Measurements from ENCODE around the gene GRK7. TPM values are rescaled to one million over a fixed set of nuclear protein-coding genes. Genes with fewer than 3 reads are reported as not detected.

Gene GRK7
- total RNA-seq, 1 donor from 2014 or later: not detected

Other genes with a start within 250 kb of the GRK7 start
- gene RNF7, start 25.1 kb upstream of the GRK7 start, total RNA-seq: 110 and 184 TPM in 2 replicates
- gene ATP1B3, start 113.2 kb downstream of the GRK7 start, total RNA-seq: 191 and 232 TPM in 2 replicates